SU-DHL-6 (cell line): Measurements from ENCODE around the gene ZMYND11.

ENCODE experiments used
- H2AFZ ChIP-seq: fragments of 200-600 bp; sonication (generic); 2 replicates; pipeline ENCODE4 v1.6.1; 2014; ENCODE audit warnings: low read depth, mild to moderate bottlenecking, moderate library complexity, mixed read lengths, antibody characterized with exemption, low read length; ENCODE audit not compliant: severe bottlenecking
- H3F3A ChIP-seq: fragments of 200-600 bp; shearing (Covaris generic); 2 replicates; pipeline ENCODE4 v1.6.0; 2016; ENCODE audit warnings: antibody characterized with exemption, mild to moderate bottlenecking; ENCODE audit not compliant: insufficient read depth
- H3K27ac ChIP-seq: fragments of 200-600 bp; sonication (generic); 2 replicates; pipeline ENCODE4 v1.5.1; 2016; ENCODE audit warnings: low read depth, mild to moderate bottlenecking, low read length, moderate library complexity, mixed read lengths
- H3K27me3 ChIP-seq: fragments of 200-600 bp; sonication (generic), shearing (Covaris generic); 2 replicates; pipeline ENCODE4 v1.6.0; 2014; ENCODE audit warnings: mild to moderate bottlenecking, low read length
- H3K36me3 ChIP-seq: fragments of 200-600 bp; sonication (generic); 2 replicates; pipeline ENCODE4 v1.6.1; 2014; ENCODE audit warnings: mild to moderate bottlenecking, low read length, mixed read lengths
- H3K4me2 ChIP-seq: fragments of 300-600, 200-600 bp; shearing (Covaris generic), sonication (generic); 2 replicates; pipeline ENCODE4 v1.6.0; 2014; ENCODE audit warnings: low read length, low read depth, mild to moderate bottlenecking; ENCODE audit not compliant: poor library complexity, severe bottlenecking
- H3K4me3 ChIP-seq: fragments of 200-600 bp; sonication (generic); 2 replicates; pipeline ENCODE4 v1.5.1; 2014; ENCODE audit warnings: antibody characterized with exemption, low read length, mild to moderate bottlenecking, mixed read lengths; ENCODE audit not compliant: insufficient read depth, poor library complexity, severe bottlenecking
- H3K79me2 ChIP-seq: fragments of 200-600 bp; sonication (generic); 2 replicates; pipeline ENCODE4 v1.6.1; 2014; ENCODE audit warnings: mild to moderate bottlenecking, low read length, moderate library complexity; ENCODE audit not compliant: insufficient read depth
- H3K9ac ChIP-seq: fragments of 200-600 bp; sonication (generic); 2 replicates; pipeline ENCODE4 v1.7.0; 2014; ENCODE audit warnings: mild to moderate bottlenecking, low read length
- H3K9me2 ChIP-seq: fragments of 200-600 bp; sonication (generic); replicated peaks from 2 replicates; pipeline ENCODE4 v1.6.1; 2014; ENCODE audit warnings: low read length; ENCODE audit not compliant: insufficient read depth
- H3K9me3 ChIP-seq: fragments of 200-600 bp; sonication (generic); 2 replicates; pipeline ENCODE4 v1.6.1; 2014; ENCODE audit warnings: low read length, mixed read lengths; ENCODE audit not compliant: insufficient read depth
- H4K20me1 ChIP-seq: fragments of 200-600 bp; sonication (generic); 2 replicates; pipeline ENCODE4 v1.6.1; 2014; ENCODE audit warnings: low read depth, mild to moderate bottlenecking, antibody characterized with exemption, low read length, moderate library complexity, mixed read lengths
- CTCF ChIP-seq: fragments of 200-600 bp; sonication (generic); IDR thresholded peaks from one replicate; pipeline ENCODE4 v1.5.1; 2017; ENCODE audit warnings: antibody characterized with exemption, mild to moderate bottlenecking, low read length, moderate library complexity; ENCODE audit not compliant: insufficient read depth, poor library complexity, severe bottlenecking
- EZH2phosphoT487 ChIP-seq: fragments of 200-600 bp; sonication (generic), shearing (Covaris generic); conservative IDR thresholded peaks from 2 replicates; pipeline ENCODE4 v1.6.1; 2018; ENCODE audit warnings: mild to moderate bottlenecking, antibody characterized with exemption, low read length, moderate library complexity, mixed read lengths

The ZMYND11 gene

GRCh38 chr10:104416-104815, 30.8 kb upstream of the ZMYND11 start:
- H3K27me3 ChIP-seq: no peaks in the 10 kb centered on the region
- TF ChIP-seq EZH2phosphoT487 (no peak), CTCF (no peak)
- no peaks in the 10 kb centered on the region for H4K20me1 ChIP-seq
- no peak overlapping the region for H3K9ac ChIP-seq
- H3K4me3 ChIP-seq: no peak overlapping the region
- peaks cover 18% of the 10 kb centered on the region; the same call in 1 of the 2 replicates for H3K9me3 ChIP-seq
- no peaks in the 10 kb centered on the region for H3K79me2 ChIP-seq
- no peaks in the 10 kb centered on the region for H3K36me3 ChIP-seq
- H3F3A ChIP-seq: no peaks in the 10 kb centered on the region
- no peak overlapping the region for H3K27ac ChIP-seq
- H3K9me2 ChIP-seq: no peaks in the 10 kb centered on the region
- H2AFZ ChIP-seq: no peak overlapping the region
- H3K4me2 ChIP-seq: no peak overlapping the region

- no peaks in the 10 kb centered on the region for H3K79me2 ChIP-seq
- no peaks in the 10 kb centered on the region for H3F3A ChIP-seq
- peaks cover 13% of the 10 kb centered on the region; the same call in 1 of the 2 replicates for H3K9me3 ChIP-seq
- no peak overlapping the region for H3K4me2 ChIP-seq
- H3K4me3 ChIP-seq: no peak overlapping the region
- no peaks in the 10 kb centered on the region for H3K36me3 ChIP-seq
- H3K9ac ChIP-seq: no peak overlapping the region
- no peaks in the 10 kb centered on the region for H3K9me2 ChIP-seq
- no peaks in the 10 kb centered on the region for H3K27me3 ChIP-seq
- no peak overlapping the region for H2AFZ ChIP-seq
- TF ChIP-seq CTCF (no peak), EZH2phosphoT487 (no peak)
- H4K20me1 ChIP-seq: no peaks in the 10 kb centered on the region
- H3K27ac ChIP-seq: no peak overlapping the region
These were observed 30.2 kb upstream of the ZMYND11 start for GRCh38 chr10:104862-105565.

- Histone ChIP-seq H3K79me2 (no peaks in the 10 kb centered on the region), H4K20me1 (no peaks in the 10 kb centered on the region), H3K36me3 (no peaks in the 10 kb centered on the region), H3F3A (no peaks in the 10 kb centered on the region), H3K9ac (no peak overlapping the region), H3K4me3 (no peak overlapping the region), H2AFZ (no peak overlapping the region), H3K27me3 (no peaks in the 10 kb centered on the region), H3K27ac (no peak overlapping the region), H3K9me3 (peaks cover 12% of the 10 kb centered on the region; the same call in 1 of the 2 replicates), H3K9me2 (no peaks in the 10 kb centered on the region), H3K4me2 (no peak overlapping the region)
- TF ChIP-seq EZH2phosphoT487 (no peak), CTCF (no peak)
These were observed 29.4 kb upstream of the ZMYND11 start for GRCh38 chr10:105806-106205.
